ENCODE results near the gene WDR43. TPM values are rescaled to one million over a fixed set of nuclear protein-coding genes. Genes with fewer than 3 reads are reported as not detected.

WDR43 gene
- total and polyA plus RNA-seq, 3 donors from 2014 or later, result 52.0 to 58.2 (median 52.7) TPM

- no peaks in the 10 kb centered on the region for H3K27me3 ChIP-seq
- no peaks in the 10 kb centered on the region for H3K4me1 ChIP-seq
- DNase-seq, result no peak
- TF ChIP-seq CTCF (IDR thresholded peaks at IDR 0.05), result no peak
- no peak for TF ChIP-seq POLR2A (IDR thresholded peaks at IDR 0.05)
- no peak overlapping the region for H3K27ac ChIP-seq
- H3K36me3 ChIP-seq (ENCODE audit: low read depth, missing control alignments), result peaks cover 3% of the 10 kb centered on the region
- no peak overlapping the region for H3K4me3 ChIP-seq
- intact Hi-C loops (cut with DNase I; ENCODE audit: low total_unique reads), result no loop called here
- WGBS, 2 donors, result 87 to 92% methylated on average over 4 of the region's 4 CpGs
- H3K9me3 ChIP-seq, result no peaks in the 10 kb centered on the region
These were observed 32.4 kb downstream of the WDR43 start for GRCh38 chr2:28926847-28927246.

GRCh38 chr2:28927469-28927868 is 33.0 kb downstream of the WDR43 start:
- 91 to 94% methylated on average over 2 of the region's 2 CpGs for WGBS, 2 donors
- Histone ChIP-seq H3K4me1 (no peaks in the 10 kb centered on the region), H3K9me3 (no peaks in the 10 kb centered on the region), H3K36me3 (ENCODE audit: low read depth, missing control alignments) (peaks cover 3% of the 10 kb centered on the region), H3K27me3 (no peaks in the 10 kb centered on the region), H3K27ac (no peak overlapping the region), H3K4me3 (no peak overlapping the region)
- DNase-seq, result no peak
- intact Hi-C loops (cut with DNase I; ENCODE audit: low total_unique reads), result no loop called here
- no peak for TF ChIP-seq CTCF (IDR thresholded peaks at IDR 0.05)
- TF ChIP-seq POLR2A (IDR thresholded peaks at IDR 0.05), result no peak

GRCh38 chr2:28927878-28928277 is 33.4 kb downstream of the WDR43 start:
- Histone ChIP-seq H3K27ac (no peak overlapping the region), H3K4me1 (no peaks in the 10 kb centered on the region), H3K27me3 (no peaks in the 10 kb centered on the region), H3K4me3 (no peak overlapping the region), H3K36me3 (ENCODE audit: low read depth, missing control alignments) (peaks cover 3% of the 10 kb centered on the region), H3K9me3 (no peaks in the 10 kb centered on the region)
- TF ChIP-seq CTCF (IDR thresholded peaks at IDR 0.05), result no peak
- TF ChIP-seq POLR2A (IDR thresholded peaks at IDR 0.05), result no peak
- intact Hi-C loops (cut with DNase I; ENCODE audit: low total_unique reads), result no loop called here
- WGBS, 2 donors, result 96 to 97% methylated on average over 1 of the region's 1 CpG
- no peak for DNase-seq

GRCh38 chr2:28929581-28929980 is 35.1 kb downstream of the WDR43 start:
- H3K4me1 ChIP-seq, result no peaks in the 10 kb centered on the region
- DNase-seq, result no peak
- TF ChIP-seq CTCF (IDR thresholded peaks at IDR 0.05), result no peak
- no peak for TF ChIP-seq POLR2A (IDR thresholded peaks at IDR 0.05)
- H3K9me3 ChIP-seq, result no peaks in the 10 kb centered on the region
- peaks cover 3% of the 10 kb centered on the region for H3K36me3 ChIP-seq (ENCODE audit: low read depth, missing control alignments)
- intact Hi-C loops (cut with DNase I; ENCODE audit: low total_unique reads), result no loop called here
- 87 to 89% methylated on average over 4 of the region's 4 CpGs for WGBS, 2 donors
- no peak overlapping the region for H3K27ac ChIP-seq
- no peaks in the 10 kb centered on the region for H3K27me3 ChIP-seq
- no peak overlapping the region for H3K4me3 ChIP-seq

GRCh38 chr2:28930205-28930604 is 35.7 kb downstream of the WDR43 start:
- 89 to 91% methylated on average over 1 of the region's 1 CpG for WGBS, 2 donors
- Histone ChIP-seq H3K4me1 (no peaks in the 10 kb centered on the region), H3K27me3 (no peaks in the 10 kb centered on the region), H3K36me3 (ENCODE audit: low read depth, missing control alignments) (peaks cover 3% of the 10 kb centered on the region), H3K27ac (no peak overlapping the region), H3K4me3 (no peak overlapping the region), H3K9me3 (no peaks in the 10 kb centered on the region)
- TF ChIP-seq POLR2A (IDR thresholded peaks at IDR 0.05) (no peak), CTCF (IDR thresholded peaks at IDR 0.05) (no peak)
- DNase-seq, result no peak
- intact Hi-C loops (cut with DNase I; ENCODE audit: low total_unique reads), result no loop called here
